Activated B cell treated with CpG ODN at 0.5 μM for 24 hours (primary cell): ENCODE results near the gene PLEKHF1. TPM values are rescaled to one million over a fixed set of nuclear protein-coding genes. Genes with fewer than 3 reads are reported as not detected.

Experiments used
- ATAC-seq: fragments of 200-7000 bp; cut with Tn5 transposase; one replicate; pipeline ENCODE4 v1.10.0; 2021; ENCODE audit warnings: low read depth, mild to moderate bottlenecking, moderate library complexity
- CTCF ChIA-PET: fragments of 350-600 bp; sonication (Branson Sonifier 250); formaldehyde crosslinking; loops from one replicate; lab custom pipeline; 2021; ENCODE audit warnings: antibody characterized with exemption; lab: Charles Lee
- POLR2A ChIA-PET: fragments of 350-600 bp; sonication (Branson Sonifier 250); formaldehyde crosslinking; loops from one replicate; lab custom pipeline; 2021; ENCODE audit warnings: antibody characterized with exemption; lab: Charles Lee
- DNase-seq: peaks from one replicate; pipeline ENCODE4 v3.0.0; 2022
- H3K27ac Mint-ChIP-seq: one replicate; pipeline ENCODE4 v1.8.0; 2020; ENCODE audit warnings: mixed read lengths
- H3K27me3 Mint-ChIP-seq: one replicate; pipeline ENCODE4 v1.8.0; 2021; ENCODE audit warnings: mixed read lengths
- H3K36me3 Mint-ChIP-seq: one replicate; pipeline ENCODE4 v1.8.0; 2021; ENCODE audit warnings: low read depth, mixed read lengths
- H3K4me1 Mint-ChIP-seq: one replicate; pipeline ENCODE4 v1.8.0; 2021; ENCODE audit warnings: mixed read lengths
- H3K4me3 Mint-ChIP-seq: one replicate; pipeline ENCODE4 v1.8.0; 2020; ENCODE audit warnings: mild to moderate bottlenecking, mixed read lengths
- H3K9me3 Mint-ChIP-seq: one replicate; pipeline ENCODE4 v1.8.0; 2020; ENCODE audit warnings: mixed read lengths
- intact Hi-C: fragments of 100-400 bp; cut with micrococcal nuclease; formaldehyde crosslinking; loops from one replicate; pipeline ENCODE4 v1.15.1; 2024
- total RNA-seq: library from RNA; stranded (reverse); gene quantifications from 2 replicates; pipeline ENCODE4 v1.2.3, GENCODE V29; 2022
- TF ChIP-seq, protein P1 (sequence below): fragments of 200-600 bp; IDR thresholded peaks from one replicate; pipeline ENCODE4 v1.8.0; 2022; ENCODE audit warnings: antibody characterized with exemption, mild to moderate bottlenecking

PLEKHF1 gene
- total RNA-seq, 1 donor from 2014 or later = 5.5 TPM

DNA sequence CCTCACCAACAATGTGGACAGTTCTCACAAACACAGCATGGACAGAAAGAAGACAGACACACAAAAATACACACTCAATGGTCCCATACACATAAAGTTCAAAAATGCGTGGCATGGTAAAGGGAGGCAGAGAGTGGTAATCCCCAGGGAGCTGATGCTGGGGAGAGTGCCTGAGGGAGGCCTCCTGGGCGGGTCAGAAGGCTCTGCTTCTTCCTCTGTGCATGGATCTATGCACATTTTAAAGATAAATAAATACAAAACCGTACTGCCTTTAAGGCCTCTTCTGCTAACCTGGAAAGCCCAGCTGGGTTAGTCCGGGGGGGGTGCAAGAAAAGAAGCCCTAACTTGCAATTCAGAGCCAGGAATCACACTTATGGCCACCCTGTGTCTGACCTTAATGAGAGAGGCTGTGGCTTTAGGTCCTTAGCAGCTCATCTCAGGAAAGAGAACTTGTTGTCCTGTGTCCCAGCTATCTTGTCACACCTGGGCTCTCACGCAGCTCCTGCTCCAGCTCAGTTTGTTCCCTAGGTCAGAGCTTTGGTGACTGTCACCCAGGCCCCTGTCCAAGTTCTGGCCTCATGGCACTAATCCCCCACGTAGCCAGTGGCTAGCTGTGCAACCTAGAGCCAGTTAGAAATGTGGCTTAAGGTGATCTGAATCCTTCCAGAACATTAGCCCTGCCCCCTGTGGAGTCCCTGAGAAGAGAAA, 30.7 kb upstream of the PLEKHF1 start:
- TF ChIP-seq, protein P1, sequence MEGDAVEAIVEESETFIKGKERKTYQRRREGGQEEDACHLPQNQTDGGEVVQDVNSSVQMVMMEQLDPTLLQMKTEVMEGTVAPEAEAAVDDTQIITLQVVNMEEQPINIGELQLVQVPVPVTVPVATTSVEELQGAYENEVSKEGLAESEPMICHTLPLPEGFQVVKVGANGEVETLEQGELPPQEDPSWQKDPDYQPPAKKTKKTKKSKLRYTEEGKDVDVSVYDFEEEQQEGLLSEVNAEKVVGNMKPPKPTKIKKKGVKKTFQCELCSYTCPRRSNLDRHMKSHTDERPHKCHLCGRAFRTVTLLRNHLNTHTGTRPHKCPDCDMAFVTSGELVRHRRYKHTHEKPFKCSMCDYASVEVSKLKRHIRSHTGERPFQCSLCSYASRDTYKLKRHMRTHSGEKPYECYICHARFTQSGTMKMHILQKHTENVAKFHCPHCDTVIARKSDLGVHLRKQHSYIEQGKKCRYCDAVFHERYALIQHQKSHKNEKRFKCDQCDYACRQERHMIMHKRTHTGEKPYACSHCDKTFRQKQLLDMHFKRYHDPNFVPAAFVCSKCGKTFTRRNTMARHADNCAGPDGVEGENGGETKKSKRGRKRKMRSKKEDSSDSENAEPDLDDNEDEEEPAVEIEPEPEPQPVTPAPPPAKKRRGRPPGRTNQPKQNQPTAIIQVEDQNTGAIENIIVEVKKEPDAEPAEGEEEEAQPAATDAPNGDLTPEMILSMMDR = no peak
- no peaks in the 10 kb centered on the region for H3K4me1 Mint-ChIP-seq
- H3K27me3 Mint-ChIP-seq = peaks cover 2% of the 10 kb centered on the region

DNA sequence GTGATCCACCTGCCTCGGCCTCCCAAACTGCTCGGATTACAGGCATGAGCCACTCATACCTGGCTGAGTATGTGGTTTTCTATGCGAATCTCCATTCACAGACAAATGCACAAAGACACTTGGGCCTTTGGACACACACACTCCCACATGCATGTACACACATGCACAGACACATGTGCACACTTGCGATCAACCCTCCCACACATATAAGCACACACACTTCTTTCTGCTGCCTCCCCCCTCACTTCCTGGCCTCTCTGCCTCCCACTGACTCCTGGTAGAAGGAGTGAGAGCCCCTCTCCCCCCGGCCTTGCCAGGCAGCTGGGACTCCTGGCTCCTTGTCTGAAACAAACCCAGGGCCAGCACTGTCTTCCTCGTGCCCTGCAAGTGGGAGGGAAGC, 29.3 kb upstream of the PLEKHF1 start:
- H3K27ac Mint-ChIP-seq = no peak overlapping the region
- CTCF ChIA-PET = no interaction called here
- peaks cover 7% of the 10 kb centered on the region for H3K9me3 Mint-ChIP-seq
- no peak for ATAC-seq
- no peak for DNase-seq
- POLR2A ChIA-PET = no interaction called here
- H3K36me3 Mint-ChIP-seq = no peaks in the 10 kb centered on the region
- H3K27me3 Mint-ChIP-seq = peaks cover 2% of the 10 kb centered on the region
- intact Hi-C loops = no loop called here
- TF ChIP-seq, protein P1 = no peak
- H3K4me3 Mint-ChIP-seq = no peak overlapping the region
- H3K4me1 Mint-ChIP-seq = no peaks in the 10 kb centered on the region

More for the DNA sequence above, 30.7 kb upstream of the PLEKHF1 start:
- Mint-ChIP-seq H3K36me3 (no peaks in the 10 kb centered on the region), H3K4me3 (no peak overlapping the region), H3K27ac (no peak overlapping the region), H3K9me3 (peaks cover 7% of the 10 kb centered on the region)
- intact Hi-C loops = no loop called here
- POLR2A ChIA-PET = interaction anchor here (0.6 kb wide), 1 partner anchor 30 kb away, joined by 5 read pairs; no protein-coding TSS in a partner anchor
- DNase-seq (no peak), ATAC-seq (no peak)
- CTCF ChIA-PET = no interaction called here

DNA sequence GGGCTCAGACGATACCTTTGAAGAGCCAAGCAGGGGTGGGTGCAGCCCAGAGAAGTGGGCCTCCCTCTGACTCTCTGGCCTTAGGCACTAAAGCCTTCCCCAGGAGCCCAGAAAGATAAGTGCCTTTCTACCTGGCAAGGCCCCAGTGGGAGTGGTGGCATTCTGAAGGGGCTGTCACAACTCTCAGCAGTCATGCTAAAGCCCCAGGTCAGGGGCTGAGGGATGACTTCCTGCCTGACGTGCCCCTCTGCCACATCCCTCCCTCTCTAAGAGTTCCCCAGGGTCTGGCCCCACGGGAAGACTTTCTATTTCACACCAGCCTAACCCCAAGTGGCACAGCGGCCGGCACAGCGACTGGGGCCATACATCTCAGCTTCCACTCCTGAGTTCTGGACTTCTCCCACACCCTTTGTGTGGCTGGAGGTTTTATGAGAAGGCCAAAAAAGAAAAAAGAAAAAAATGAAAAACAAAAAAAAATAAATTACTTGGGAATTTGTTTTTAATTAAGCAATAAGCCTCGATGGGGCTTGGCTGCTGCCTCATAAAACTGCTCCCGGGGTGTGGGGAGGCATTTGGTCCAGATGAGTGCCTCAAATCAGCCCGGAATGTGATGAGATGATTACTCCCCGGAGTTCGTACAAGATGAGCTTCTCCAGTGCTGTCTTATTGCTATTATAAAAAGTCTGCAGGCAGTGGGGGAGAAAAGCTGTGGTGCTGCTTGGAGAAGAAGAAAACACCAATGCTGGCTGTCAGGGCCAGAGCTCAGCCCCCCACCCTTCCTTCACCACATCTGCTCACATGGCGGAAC, 28.5 kb upstream of the PLEKHF1 start:
- peaks cover under 1% of the 10 kb centered on the region for H3K27me3 Mint-ChIP-seq
- POLR2A ChIA-PET = no interaction called here
- H3K36me3 Mint-ChIP-seq = no peaks in the 10 kb centered on the region
- peaks cover 7% of the 10 kb centered on the region for H3K9me3 Mint-ChIP-seq
- no peak overlapping the region for H3K27ac Mint-ChIP-seq
- no peak for DNase-seq
- CTCF ChIA-PET = no interaction called here
- TF ChIP-seq, protein P1 = no peak
- no peak overlapping the region for H3K4me3 Mint-ChIP-seq
- no peak for ATAC-seq
- intact Hi-C loops = no loop called here
- H3K4me1 Mint-ChIP-seq = no peaks in the 10 kb centered on the region

DNA sequence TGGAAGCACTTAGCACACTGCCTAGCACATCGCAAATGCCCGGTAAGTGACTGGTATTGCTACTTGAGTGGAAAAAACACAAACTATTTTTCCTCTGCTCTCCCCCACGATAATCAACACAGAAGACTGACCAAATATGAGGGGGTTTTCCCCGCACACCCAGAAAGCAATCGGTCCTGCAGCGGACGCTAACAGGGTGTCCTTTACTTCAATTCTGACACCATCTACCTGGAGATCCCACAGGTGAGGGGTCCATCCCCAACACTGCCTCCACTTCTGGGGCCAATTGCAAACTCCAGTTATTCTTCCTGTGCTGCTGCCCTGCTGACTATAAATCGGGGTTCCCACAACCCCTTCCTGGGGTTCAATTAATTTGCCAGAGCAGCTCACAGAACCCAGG, 26.2 kb upstream of the PLEKHF1 start:
- Mint-ChIP-seq H3K4me1 (no peaks in the 10 kb centered on the region), H3K27me3 (peaks cover 8% of the 10 kb centered on the region), H3K27ac (no peak overlapping the region), H3K36me3 (no peaks in the 10 kb centered on the region), H3K4me3 (no peak overlapping the region), H3K9me3 (peaks cover 2% of the 10 kb centered on the region)
- DNase-seq = no peak
- ChIA-PET CTCF (no interaction called here), POLR2A (no interaction called here)
- intact Hi-C loops = no loop called here
- no peak for ATAC-seq
- TF ChIP-seq, protein P1 = no peak

DNA sequence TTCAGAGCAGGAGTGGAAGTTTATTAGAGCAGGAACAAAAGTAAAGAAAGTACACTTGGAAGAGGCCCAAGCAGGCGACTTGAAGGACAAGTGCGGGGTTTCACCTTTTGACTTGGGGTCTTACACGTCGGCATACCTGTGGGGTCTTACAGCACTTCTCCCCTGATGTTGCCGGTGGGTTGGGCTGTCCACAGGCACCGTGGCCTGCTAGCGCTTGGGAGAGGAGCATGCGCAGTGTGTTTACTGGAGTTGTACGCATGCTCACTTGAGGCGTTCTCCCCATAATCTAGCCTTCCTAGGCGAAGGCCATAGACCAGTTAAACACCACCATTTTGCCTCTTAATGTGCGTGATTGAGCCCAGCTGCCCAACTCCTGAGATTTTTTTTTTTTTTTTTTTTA, 25.0 kb upstream of the PLEKHF1 start:
- no peak overlapping the region for H3K27ac Mint-ChIP-seq
- H3K9me3 Mint-ChIP-seq = no peaks in the 10 kb centered on the region
- ATAC-seq (no peak), DNase-seq (no peak)
- no peak overlapping the region for H3K4me3 Mint-ChIP-seq
- H3K36me3 Mint-ChIP-seq = no peaks in the 10 kb centered on the region
- CTCF ChIA-PET = no interaction called here
- TF ChIP-seq, protein P1 = no peak
- intact Hi-C loops = no loop called here
- H3K27me3 Mint-ChIP-seq = peaks cover 10% of the 10 kb centered on the region
- H3K4me1 Mint-ChIP-seq = no peaks in the 10 kb centered on the region
- POLR2A ChIA-PET = interaction anchor here (0.6 kb wide), 1 partner anchor 19 kb away, joined by 4 read pairs; no protein-coding TSS in a partner anchor
